ENCODE results near the gene SPSB4.

GRCh38 chr3:141094790-141095545 lies 43.8 kb downstream of the SPSB4 start:
- TF ChIP-seq EZH2 (IDR thresholded peaks at IDR 0.05; ENCODE audit: borderline replicate concordance, insufficient read depth, low read depth, low read length, poor library complexity, severe bottlenecking) (no peak), CTCF (IDR thresholded peaks at IDR 0.05) (no peak)
